Measurements from ENCODE around the gene FBXL20.

FBXL20 gene

DNA sequence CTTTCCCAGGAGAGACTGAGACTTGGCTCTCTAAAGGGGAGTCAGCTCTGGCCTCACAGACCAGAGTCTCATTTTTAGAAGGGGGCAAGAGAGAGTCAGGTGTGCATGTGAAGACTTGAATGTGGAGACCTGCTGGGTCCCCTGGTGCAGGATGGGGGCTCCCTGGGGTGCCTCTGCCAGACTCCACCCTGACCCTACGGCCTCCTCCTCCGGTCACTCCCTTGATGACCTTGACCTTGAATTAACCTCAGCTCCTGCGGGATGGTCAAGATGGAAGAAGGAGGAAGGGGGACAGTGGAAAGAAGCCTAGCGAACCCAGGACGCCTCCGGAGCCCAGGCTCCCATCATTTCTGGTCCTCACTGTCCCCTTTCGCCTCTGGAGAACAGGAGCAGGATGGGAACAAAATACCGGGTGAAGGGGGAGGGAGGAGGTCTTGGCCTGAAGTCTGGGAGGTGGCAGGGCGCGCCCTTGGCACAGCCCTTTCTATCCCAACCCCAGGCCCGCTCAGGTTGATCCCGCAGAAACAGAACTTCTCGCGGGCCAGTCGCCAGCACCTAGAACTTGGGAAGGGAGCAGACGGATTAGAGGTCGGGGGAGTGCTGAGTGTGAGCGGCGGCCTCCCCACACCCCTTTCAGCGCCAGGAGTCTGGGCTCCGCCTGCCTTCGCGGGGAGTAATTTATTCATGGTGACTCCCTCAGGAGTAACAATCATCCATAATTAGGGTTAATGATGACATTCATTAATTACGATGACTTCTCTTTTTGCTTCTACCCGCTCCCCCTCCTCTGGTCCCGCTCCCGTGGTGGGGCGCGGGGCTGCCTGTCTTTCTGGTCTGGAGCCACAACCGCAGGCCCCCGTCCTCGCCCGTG is 177.3 kb downstream of the FBXL20 start:
- FAIRE-seq: no peak

DNA sequence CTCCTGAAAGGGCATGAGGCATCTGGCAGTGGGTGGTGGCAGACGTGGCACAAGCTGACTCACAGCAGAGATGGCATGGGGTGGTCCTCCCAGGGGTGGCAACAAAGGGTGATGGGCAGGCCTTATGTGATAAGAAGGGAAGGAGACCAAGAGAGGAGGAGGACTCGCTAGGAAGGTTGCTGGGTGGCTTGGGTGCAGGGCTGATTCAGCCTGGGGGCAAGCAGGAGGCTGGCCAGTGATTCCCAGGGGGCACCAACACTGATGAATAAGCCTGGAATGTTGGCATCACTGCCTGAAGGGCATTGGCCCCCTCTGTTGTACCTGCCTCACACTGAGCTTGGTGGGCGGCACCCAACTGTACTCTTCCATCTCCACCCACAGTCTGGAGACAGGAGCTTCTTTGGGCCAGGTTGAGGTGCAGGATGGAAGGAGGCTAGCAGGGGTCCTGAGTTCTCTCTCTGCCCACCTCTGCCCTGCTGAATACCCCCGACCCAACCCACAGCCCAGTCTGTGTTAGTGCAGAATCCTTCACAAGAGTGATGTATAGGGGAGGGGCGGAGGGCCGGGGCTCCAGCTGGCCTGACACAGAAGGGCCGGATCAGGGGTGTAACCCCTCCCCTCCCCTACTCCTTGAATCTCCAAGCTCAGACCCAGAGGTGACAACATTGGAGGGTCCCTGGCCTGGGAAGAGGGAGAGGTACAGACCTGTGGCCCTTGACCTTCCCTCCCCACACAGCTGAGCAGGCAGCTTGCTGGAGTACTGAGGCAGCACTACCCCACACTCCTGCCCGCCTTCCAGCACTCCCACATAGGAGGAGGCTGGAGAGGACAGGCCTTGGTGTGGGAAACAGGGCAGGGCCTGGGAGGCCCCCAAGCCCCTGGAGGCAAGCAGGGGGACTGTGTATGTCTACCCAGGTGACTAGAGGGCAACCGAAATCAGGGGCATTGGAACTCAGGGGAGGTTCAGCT is 178.3 kb downstream of the FBXL20 start:
- FAIRE-seq: no peak

DNA sequence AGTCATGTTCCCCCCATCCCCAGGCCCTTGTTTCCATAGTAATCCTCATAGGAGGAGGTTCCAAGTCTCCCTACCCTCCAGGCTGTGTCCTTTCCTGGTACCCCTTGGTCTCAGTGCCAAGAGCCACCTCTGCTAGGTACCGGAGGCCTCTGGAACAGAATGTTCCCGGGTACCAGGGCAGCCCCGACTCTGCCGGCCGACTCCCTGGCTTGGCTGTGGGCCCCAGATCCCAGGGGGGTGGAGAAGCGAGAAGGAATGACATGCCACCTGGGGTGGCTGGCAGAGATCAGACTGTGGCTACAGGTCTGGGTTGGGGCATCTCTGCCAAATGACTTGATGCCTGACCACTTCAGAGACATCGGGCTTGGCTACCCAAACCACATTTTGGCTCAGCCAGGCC is 179.3 kb downstream of the FBXL20 start:
- no peak for FAIRE-seq

DNA sequence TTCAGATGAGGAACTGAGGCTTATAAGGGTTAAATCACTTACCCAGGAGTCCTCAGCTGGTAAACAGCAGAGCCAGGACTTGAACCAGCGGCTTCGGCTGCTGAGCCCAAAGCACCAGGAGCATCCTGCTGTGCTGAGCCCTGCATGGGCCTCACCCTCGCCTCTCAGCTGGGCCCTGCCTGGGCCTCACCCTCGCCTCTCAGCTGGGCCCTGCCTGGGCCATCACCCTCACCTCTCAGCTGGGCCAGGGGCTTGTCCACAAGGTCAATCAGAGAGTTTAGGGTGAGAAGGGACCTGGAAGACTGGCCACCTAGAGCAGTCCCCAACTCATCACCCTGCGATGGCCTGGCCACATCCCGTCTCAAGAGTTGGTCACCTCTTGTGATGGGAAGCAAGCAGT is 179.9 kb downstream of the FBXL20 start:
- FAIRE-seq: no peak

DNA sequence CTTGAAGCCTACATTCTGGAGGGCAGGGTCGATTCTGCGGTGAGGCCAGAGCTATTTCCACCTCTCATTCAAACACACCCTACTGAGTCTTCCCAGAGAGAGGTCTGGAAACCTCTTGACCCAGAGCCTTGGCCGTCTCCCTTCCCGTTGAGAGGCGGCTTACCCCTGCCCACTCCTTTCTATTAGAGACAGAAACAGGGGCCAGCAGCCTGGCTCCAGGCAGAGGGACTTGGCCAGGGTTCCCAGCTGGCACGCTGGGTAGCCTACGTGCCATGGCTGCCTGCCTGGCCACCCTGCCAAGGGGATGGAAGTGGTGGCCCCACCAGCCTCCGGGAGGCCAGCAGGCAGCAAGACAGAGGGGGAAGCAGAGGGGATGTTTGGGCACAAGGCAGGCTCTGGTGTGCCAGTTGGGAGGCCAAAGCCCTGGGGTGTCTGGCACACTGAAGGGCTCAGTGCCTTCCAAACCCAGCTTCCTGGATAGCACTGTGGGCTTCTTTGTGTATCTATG is 181.7 kb downstream of the FBXL20 start:
- no peak for FAIRE-seq

- no peak for FAIRE-seq
These were observed 182.5 kb downstream of the FBXL20 start for GRCh38 chr17:39218906-39219305.

DNA sequence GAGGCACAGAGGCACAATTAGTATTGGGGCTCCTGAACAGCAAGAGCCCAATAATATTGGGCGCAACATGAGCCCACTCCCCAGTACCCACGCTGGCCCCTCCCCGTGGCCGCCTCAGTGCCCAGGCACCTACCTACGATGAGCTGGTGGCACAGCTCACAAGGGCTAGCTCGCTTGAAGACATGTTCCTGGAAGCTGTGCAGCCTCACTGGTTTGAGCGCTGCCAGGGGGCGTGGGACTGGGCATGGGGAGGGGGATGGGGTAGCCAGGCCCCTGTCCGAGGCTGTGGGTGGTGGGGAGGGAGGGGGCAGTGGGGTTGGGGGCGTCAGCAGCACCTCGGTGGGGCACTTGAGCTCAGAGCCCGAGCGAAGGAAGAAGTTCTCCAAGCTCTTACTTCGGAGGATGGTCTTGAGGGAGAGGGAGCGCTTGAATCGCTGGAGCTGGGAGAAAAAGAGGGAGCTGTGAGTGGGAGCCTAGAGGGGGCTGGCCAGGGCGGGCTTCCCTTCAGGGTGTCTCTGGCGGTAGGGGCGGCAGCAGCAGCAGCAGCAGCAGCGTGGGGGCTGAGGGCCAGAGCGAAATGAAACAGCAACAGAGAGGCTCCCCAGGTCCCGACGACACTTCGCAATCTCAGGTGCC is 183.6 kb downstream of the FBXL20 start:
- FAIRE-seq: no peak

GRCh38 chr17:39213852-39214251 is 187.6 kb downstream of the FBXL20 start:
- FAIRE-seq: no peak

DNA sequence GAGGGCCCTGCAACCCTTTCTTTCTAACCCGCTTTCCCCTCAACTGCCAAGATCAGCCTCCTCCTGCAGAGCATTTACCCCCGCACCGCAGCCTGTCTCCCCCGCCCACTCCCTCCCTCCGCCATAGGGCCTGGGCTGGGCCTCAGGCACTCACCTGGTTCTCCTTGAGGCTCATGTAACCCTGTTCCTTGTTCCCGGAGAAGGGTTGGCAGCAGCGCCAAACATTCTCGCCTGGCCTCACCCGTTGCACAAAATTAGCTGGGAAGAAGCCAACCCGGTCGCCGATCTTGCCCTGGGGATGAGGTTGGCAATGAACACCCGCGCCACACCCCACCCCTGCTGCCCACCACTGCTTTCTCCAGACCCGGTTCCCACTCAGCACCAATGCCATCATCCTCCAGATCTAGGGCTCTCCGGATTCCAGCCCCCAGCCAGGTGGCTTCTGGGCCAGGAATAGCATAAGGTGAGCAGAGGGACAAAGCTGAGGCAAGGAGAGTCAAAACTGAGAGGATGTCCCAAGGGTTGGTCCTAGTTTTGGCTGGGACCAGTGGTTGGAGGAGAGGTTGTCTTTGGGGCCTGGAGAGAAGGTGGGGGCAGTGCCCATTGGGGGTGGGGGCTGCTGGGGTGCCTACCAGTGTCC is 188.5 kb downstream of the FBXL20 start:
- no peak for FAIRE-seq

DNA sequence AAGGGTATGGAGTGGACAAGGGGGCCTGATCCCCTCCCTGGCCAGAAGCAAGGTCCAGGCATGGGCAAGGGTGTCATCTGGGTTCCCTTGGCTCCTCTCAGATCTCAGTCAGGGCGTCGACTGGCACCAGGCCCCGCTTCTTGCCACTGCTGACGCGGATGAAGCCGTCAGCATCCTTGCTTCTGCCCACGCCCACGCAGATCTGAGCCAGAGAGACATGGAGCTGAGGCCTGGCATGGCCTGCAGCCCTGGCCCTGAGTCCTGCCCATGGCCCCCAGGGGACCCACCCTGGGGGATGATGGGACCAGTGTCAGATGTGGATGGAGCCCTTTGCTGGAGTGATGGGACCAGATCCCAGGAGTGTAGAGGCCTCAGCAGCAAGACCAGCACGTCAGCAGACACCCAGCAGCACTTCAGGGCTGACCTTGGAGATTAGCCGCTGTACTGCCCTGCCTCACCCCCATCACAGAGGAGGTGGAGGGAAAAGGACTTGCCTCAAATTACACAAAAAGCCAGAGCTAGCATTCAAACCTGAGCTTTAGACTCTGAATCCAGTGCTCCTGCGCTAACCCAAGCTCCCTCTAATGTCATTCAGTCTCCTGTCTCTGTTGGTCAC is 189.1 kb downstream of the FBXL20 start:
- FAIRE-seq: no peak

DNA sequence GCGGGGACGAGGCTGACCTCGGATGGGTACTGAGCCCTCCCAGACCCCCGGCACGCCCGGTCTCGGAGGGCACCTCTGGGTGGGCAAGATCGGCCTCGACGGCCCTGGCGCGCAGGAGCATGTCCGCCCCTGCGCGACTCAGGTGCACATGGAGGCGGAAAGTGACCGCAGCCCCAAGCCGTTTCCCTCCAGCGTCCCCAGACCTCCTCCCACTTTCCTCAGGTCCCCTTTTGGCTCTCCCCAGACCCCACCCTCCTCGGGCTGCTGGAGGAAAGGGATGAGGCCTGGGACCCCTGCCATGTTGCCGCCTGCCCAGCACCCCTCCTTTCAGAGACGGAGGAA is 191.4 kb downstream of the FBXL20 start:
- FAIRE-seq: no peak

GRCh38 chr17:39209317-39210092 is 191.9 kb downstream of the FBXL20 start:
- FAIRE-seq: no peak

- no peak for FAIRE-seq
These were observed 192.5 kb downstream of the FBXL20 start for GRCh38 chr17:39208893-39209292.

GRCh38 chr17:39208136-39208535 is 193.3 kb downstream of the FBXL20 start:
- no peak for FAIRE-seq

DNA sequence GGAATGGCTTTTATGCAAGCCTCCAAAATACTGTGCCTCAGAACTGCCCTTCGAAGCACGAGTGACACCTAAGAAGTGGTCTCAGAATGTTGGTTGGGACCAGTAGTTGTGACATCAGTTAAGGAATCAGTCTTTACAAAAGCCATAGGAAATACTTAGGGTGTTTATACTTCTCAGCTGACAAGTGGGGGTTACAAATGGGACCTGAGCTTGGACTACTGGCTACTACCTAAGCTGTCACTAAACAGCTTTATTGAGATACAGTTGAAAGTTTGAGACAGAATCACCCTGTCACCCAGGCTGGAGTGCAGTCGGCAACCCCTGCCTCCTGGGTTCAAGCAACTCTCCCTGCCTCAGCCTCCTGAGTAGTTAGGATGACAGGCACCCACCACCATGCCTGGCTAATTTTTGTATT is 196.3 kb downstream of the FBXL20 start:
- no peak for FAIRE-seq

DNA sequence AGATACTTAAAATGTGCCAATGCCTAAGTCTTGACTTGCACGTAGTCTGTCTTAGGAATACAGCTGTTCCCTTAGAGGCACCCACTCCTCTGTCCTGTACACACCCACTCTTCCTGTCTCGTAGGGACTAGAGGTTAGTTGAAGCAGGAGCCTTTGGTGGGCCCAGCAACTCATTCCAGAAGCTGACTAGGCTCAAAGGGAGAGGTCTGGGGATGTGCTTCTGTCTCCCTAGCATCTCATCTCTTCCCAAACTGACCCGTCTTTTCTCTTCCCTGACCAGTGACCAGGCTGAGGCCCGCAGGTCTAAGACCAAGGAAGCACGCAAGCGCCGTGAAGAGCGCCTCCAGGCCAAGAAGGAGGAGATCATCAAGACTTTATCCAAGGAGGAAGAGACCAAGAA is 197.2 kb downstream of the FBXL20 start:
- FAIRE-seq: no peak

Data from colon (tissue), 2 donors.